Activated CD4-positive, alpha-beta T cell treated with anti-CD3 and anti-CD28 coated beads, Interleukin-10, Interleukin-2, amounts not matched to agents 100 ng/mL and 50 ng/mL, durations not matched to agents 16 hours and 8 hours (primary cell): ENCODE data around the gene NTNG1.
A peak's percentile ranks its signal among the peaks of the same experiment; 100 is the strongest.

ENCODE experiments used
- DNase-seq: peaks from one replicate; pipeline ENCODE4 v3.0.0-alpha.2; 2020

NTNG1 gene

GRCh38 chr1:107467811-107468210 lies 327.0 kb downstream of the NTNG1 start:
- DNase-seq: no peak

GRCh38 chr1:107473065-107473464 lies 332.2 kb downstream of the NTNG1 start:
- no peak for DNase-seq

- peak; percentile 69 for DNase-seq
Measured at GRCh38 chr1:107474877-107475612, 334.2 kb downstream of the NTNG1 start.

- DNase-seq: peak; percentile 8
Measured at GRCh38 chr1:107477233-107477632, 336.4 kb downstream of the NTNG1 start.

- no peak for DNase-seq
Measured at GRCh38 chr1:107479865-107480350, 339.1 kb downstream of the NTNG1 start.

GRCh38 chr1:107480548-107481415 lies 339.9 kb downstream of the NTNG1 start:
- DNase-seq: no peak

- DNase-seq: no peak
Measured at GRCh38 chr1:107481756-107482384, 341.0 kb downstream of the NTNG1 start.

- DNase-seq: no peak
Measured at GRCh38 chr1:107483949-107484348, 343.1 kb downstream of the NTNG1 start.

GRCh38 chr1:107486349-107486748 lies 345.5 kb downstream of the NTNG1 start:
- DNase-seq: no peak

- no peak for DNase-seq
Measured at GRCh38 chr1:107487506-107487905, 346.7 kb downstream of the NTNG1 start.

GRCh38 chr1:107491582-107491981 lies 350.7 kb downstream of the NTNG1 start:
- no peak for DNase-seq

GRCh38 chr1:107493111-107493716 lies 352.4 kb downstream of the NTNG1 start:
- no peak for DNase-seq

- DNase-seq: no peak
Measured at GRCh38 chr1:107494061-107494460, 353.2 kb downstream of the NTNG1 start.

- no peak for DNase-seq
Measured at GRCh38 chr1:107496002-107496401, 355.2 kb downstream of the NTNG1 start.

GRCh38 chr1:107499139-107499744 lies 358.4 kb downstream of the NTNG1 start:
- peak; percentile 3 for DNase-seq

GRCh38 chr1:107501081-107501605 lies 360.3 kb downstream of the NTNG1 start:
- DNase-seq: no peak

GRCh38 chr1:107510347-107510746 lies 369.5 kb downstream of the NTNG1 start:
- no peak for DNase-seq

- no peak for DNase-seq
Measured at GRCh38 chr1:107512836-107513235, 372.0 kb downstream of the NTNG1 start.

GRCh38 chr1:107514841-107515240 lies 374.0 kb downstream of the NTNG1 start:
- no peak for DNase-seq

- no peak for DNase-seq
Measured at GRCh38 chr1:107515702-107516101, 374.9 kb downstream of the NTNG1 start.

GRCh38 chr1:107523061-107523460 lies 382.2 kb downstream of the NTNG1 start:
- no peak for DNase-seq

- DNase-seq: no peak
Measured at GRCh38 chr1:107523736-107524135, 382.9 kb downstream of the NTNG1 start.
